ENCODE measurements around the gene CTAGE4. TPM values are rescaled to one million over a fixed set of nuclear protein-coding genes. Genes with fewer than 3 reads are reported as not detected.
"Not testable (repeated sequence)": the region's sequence is repeated elsewhere in the genome, so short reads cannot be mapped to it uniquely, and the experiment has no call there.

Gene CTAGE4
- total RNA-seq, 2 experiments from 2014 or later, result 0.87 to 1.6 TPM

- H3K4me1 Mint-ChIP-seq (ENCODE audit: low read depth); H3K27me3 Mint-ChIP-seq; intact Hi-C loops (cut with micrococcal nuclease); H3K4me3 Mint-ChIP-seq; H3K36me3 Mint-ChIP-seq (ENCODE audit: low read depth); POLR2A ChIA-PET; H3K27ac Mint-ChIP-seq; H3K9me3 Mint-ChIP-seq: not testable (repeated sequence)
- ATAC-seq, result peak; percentile 88
- CTCF ChIA-PET, result interaction anchor here (0.9 to 1.6 kb wide), 6 partner anchors 10 to 259 kb away, joined by 4 to 14 read pairs (median 5); no protein-coding TSS in a partner anchor
- TF ChIP-seq CTCF (IDR thresholded peaks at IDR 0.05), result peak; percentile 45
- peak; percentile 33 for DNase-seq
Measured at GRCh38 chr7:144178380-144179164, 4.7 kb upstream of the CTAGE4 start.

- H3K4me1 Mint-ChIP-seq (ENCODE audit: low read depth); H3K27me3 Mint-ChIP-seq; CTCF ChIA-PET; intact Hi-C loops (cut with micrococcal nuclease); H3K9me3 Mint-ChIP-seq; H3K36me3 Mint-ChIP-seq (ENCODE audit: low read depth); POLR2A ChIA-PET; DNase-seq; H3K27ac Mint-ChIP-seq; H3K4me3 Mint-ChIP-seq; ATAC-seq: not testable (repeated sequence)
Measured at GRCh38 chr7:144179165-144179479, 4.1 kb upstream of the CTAGE4 start.

GRCh38 chr7:144187848-144188247 lies 4.6 kb downstream of the CTAGE4 start:
- H3K4me1 Mint-ChIP-seq (ENCODE audit: low read depth); POLR2A ChIA-PET; H3K27ac Mint-ChIP-seq; intact Hi-C loops (cut with micrococcal nuclease); CTCF ChIA-PET; H3K9me3 Mint-ChIP-seq; ATAC-seq; DNase-seq; H3K4me3 Mint-ChIP-seq; H3K27me3 Mint-ChIP-seq; H3K36me3 Mint-ChIP-seq (ENCODE audit: low read depth): not testable (repeated sequence)

GRCh38 chr7:144188578-144189171 lies 5.4 kb downstream of the CTAGE4 start:
- intact Hi-C loops (cut with micrococcal nuclease); H3K9me3 Mint-ChIP-seq; POLR2A ChIA-PET: not testable (repeated sequence)

GRCh38 chr7:144193782-144194181 lies 10.5 kb downstream of the CTAGE4 start:
- ATAC-seq; intact Hi-C loops (cut with micrococcal nuclease); H3K4me1 Mint-ChIP-seq (ENCODE audit: low read depth); CTCF ChIA-PET; DNase-seq; H3K27ac Mint-ChIP-seq; POLR2A ChIA-PET; H3K36me3 Mint-ChIP-seq (ENCODE audit: low read depth); H3K9me3 Mint-ChIP-seq; H3K4me3 Mint-ChIP-seq; H3K27me3 Mint-ChIP-seq: not testable (repeated sequence)

More at GRCh38 chr7:144188578-144189171, 5.4 kb downstream of the CTAGE4 start:
- CTCF ChIA-PET; DNase-seq; H3K4me3 Mint-ChIP-seq; H3K27ac Mint-ChIP-seq; H3K36me3 Mint-ChIP-seq (ENCODE audit: low read depth); H3K4me1 Mint-ChIP-seq (ENCODE audit: low read depth); H3K27me3 Mint-ChIP-seq: not testable (repeated sequence)
- peak; percentile 46 for ATAC-seq

- H3K4me1 Mint-ChIP-seq (ENCODE audit: low read depth); CTCF ChIA-PET; H3K27ac Mint-ChIP-seq; ATAC-seq; H3K27me3 Mint-ChIP-seq; H3K4me3 Mint-ChIP-seq; DNase-seq; H3K36me3 Mint-ChIP-seq (ENCODE audit: low read depth); intact Hi-C loops (cut with micrococcal nuclease); H3K9me3 Mint-ChIP-seq; POLR2A ChIA-PET: not testable (repeated sequence)
Measured at GRCh38 chr7:144194453-144194852, 11.2 kb downstream of the CTAGE4 start.

GRCh38 chr7:144195212-144195872 lies 12.1 kb downstream of the CTAGE4 start, which contains the start of gene ARHGEF35:
ARHGEF35 (minus strand) TSS chr7:144195833; CDS start chr7:144188383, 7,450 bp downstream.
- H3K9me3 Mint-ChIP-seq; H3K4me1 Mint-ChIP-seq (ENCODE audit: low read depth); H3K27ac Mint-ChIP-seq; DNase-seq; H3K36me3 Mint-ChIP-seq (ENCODE audit: low read depth); POLR2A ChIA-PET; intact Hi-C loops (cut with micrococcal nuclease); H3K27me3 Mint-ChIP-seq; CTCF ChIA-PET: not testable (repeated sequence)
- ATAC-seq, result peak; percentile 70
- peak within 1 kb of the TSS; percentile 34 for H3K4me3 Mint-ChIP-seq

GRCh38 chr7:144198934-144199333 lies 15.7 kb downstream of the CTAGE4 start:
- H3K4me1 Mint-ChIP-seq (ENCODE audit: low read depth); DNase-seq; H3K27me3 Mint-ChIP-seq; H3K9me3 Mint-ChIP-seq; H3K27ac Mint-ChIP-seq; H3K4me3 Mint-ChIP-seq; H3K36me3 Mint-ChIP-seq (ENCODE audit: low read depth); ATAC-seq; CTCF ChIA-PET; intact Hi-C loops (cut with micrococcal nuclease); POLR2A ChIA-PET: not testable (repeated sequence)

- H3K27ac Mint-ChIP-seq; POLR2A ChIA-PET; H3K27me3 Mint-ChIP-seq; H3K9me3 Mint-ChIP-seq; intact Hi-C loops (cut with micrococcal nuclease); H3K4me3 Mint-ChIP-seq; CTCF ChIA-PET; H3K4me1 Mint-ChIP-seq (ENCODE audit: low read depth); DNase-seq; H3K36me3 Mint-ChIP-seq (ENCODE audit: low read depth): not testable (repeated sequence)
- ATAC-seq, result peak; percentile 84
Measured at GRCh38 chr7:144201978-144202377, 18.7 kb downstream of the CTAGE4 start.

- CTCF ChIA-PET; ATAC-seq; H3K4me1 Mint-ChIP-seq (ENCODE audit: low read depth); intact Hi-C loops (cut with micrococcal nuclease); H3K27ac Mint-ChIP-seq; H3K27me3 Mint-ChIP-seq; H3K4me3 Mint-ChIP-seq; H3K9me3 Mint-ChIP-seq; DNase-seq; POLR2A ChIA-PET; H3K36me3 Mint-ChIP-seq (ENCODE audit: low read depth): not testable (repeated sequence)
Measured at GRCh38 chr7:144203086-144203485, 19.8 kb downstream of the CTAGE4 start.

GRCh38 chr7:144205306-144205705 lies 22.0 kb downstream of the CTAGE4 start:
- H3K9me3 Mint-ChIP-seq; H3K36me3 Mint-ChIP-seq (ENCODE audit: low read depth); DNase-seq; H3K27me3 Mint-ChIP-seq; H3K4me1 Mint-ChIP-seq (ENCODE audit: low read depth); H3K4me3 Mint-ChIP-seq; CTCF ChIA-PET; POLR2A ChIA-PET; H3K27ac Mint-ChIP-seq; intact Hi-C loops (cut with micrococcal nuclease): not testable (repeated sequence)
- peak; percentile 69 for ATAC-seq

Measured in activated CD8-positive, alpha-beta T cell treated with anti-CD3 and anti-CD28 coated beads for 36 hours (primary cell).